ENCODE measurements around the gene LRRC37B.
"Not testable (repeated sequence)": the region's sequence is repeated elsewhere in the genome, so short reads cannot be mapped to it uniquely, and the experiment has no call there.

LRRC37B gene

DNA sequence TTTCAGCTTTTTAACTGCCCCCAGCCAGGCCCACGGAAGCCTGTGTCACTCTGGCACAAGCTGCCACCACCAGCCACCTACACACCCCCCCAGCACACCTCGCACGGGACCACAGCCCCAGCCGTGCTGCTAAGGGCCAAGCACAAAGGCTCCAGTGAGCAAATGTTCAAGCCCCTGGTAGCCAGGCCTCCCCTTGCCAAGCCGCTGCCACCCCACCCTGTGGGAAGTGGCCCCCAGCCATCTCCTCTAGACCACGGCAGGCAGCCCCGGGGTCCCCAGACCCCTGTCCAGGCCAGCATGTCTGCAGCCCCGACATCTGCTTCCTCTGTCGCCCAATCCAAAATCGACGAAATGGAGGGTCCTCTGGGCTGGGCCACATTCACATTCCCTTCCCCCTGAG is 35.1 kb downstream of the LRRC37B start:
- not testable (repeated sequence) for DNase-seq

DNA sequence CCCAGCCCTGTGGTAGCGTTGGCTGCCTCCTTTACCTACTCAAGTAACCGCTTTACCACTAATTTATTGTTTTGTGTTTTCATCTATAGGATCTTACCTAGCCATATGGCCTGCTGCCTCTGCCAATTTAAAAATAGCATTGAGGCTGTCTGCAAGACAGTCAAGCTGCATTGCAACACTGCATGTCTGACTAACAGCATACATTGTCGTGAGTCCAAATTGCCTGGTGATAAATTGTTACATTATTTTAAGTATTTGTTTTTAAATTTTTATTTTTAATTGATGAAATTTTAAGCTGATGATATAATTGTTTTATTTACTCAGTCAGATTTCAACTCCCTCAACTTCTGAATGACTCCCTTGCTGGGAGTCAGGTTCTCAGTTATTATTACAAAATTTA is 38.4 kb downstream of the LRRC37B start:
- not testable (repeated sequence) for DNase-seq

DNA sequence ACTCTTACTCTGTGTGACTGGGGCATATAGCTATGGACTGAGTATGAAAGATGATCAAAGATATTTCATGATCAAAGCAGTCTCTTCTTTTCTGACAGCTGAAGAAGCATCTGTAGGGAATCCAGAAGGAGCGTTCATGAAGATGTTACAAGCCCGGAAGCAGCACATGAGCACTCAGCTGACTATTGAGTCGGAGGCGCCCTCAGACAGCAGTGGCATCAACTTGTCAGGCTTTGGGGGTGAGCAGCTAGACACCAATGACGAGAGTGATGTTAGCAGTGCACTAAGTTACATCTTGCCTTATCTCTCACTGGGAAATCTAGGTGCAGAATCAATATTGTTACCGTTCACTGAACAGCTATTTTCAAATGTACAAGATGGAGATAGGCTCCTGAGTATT is 40.5 kb downstream of the LRRC37B start:
- DNase-seq, result not testable (repeated sequence)

DNA sequence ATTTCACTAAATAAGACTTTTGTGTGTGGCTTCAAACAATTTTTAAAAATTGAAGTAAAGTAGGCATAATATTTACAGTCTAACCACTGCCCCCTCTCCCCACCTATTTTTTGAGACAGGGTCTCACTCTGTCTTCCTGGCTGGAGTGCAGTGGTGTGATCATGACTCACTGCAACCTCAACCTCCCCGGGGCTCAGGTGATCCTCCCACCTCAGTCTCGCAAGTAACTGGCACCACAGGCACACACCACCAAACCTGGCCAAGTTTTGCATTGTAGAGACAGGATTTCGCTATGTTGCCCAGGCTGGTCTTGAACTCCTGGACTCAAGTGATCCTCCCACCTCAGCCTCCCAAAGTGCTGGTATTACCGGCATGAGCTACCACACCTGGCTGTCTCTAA is 47.8 kb downstream of the LRRC37B start:
- not testable (repeated sequence) for DNase-seq

DNA sequence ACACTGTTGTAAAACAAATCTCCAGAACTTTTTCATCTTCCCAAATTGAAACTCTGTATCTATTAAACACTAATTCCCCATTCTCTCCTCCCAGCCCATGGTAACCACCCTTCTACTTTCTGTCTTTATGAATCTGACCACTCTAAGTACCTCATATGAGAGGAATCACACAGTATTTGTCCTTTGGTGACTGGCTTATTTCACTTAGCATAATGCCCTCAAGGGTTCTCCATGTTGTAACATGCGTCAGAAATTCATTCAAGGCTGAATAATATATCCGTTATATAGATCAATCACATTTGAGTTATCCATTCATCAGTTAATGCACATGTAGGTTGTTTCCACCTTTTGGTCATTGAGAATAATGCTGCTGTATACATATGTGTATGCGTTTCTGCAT is 48.2 kb downstream of the LRRC37B start:
- not testable (repeated sequence) for DNase-seq

DNA sequence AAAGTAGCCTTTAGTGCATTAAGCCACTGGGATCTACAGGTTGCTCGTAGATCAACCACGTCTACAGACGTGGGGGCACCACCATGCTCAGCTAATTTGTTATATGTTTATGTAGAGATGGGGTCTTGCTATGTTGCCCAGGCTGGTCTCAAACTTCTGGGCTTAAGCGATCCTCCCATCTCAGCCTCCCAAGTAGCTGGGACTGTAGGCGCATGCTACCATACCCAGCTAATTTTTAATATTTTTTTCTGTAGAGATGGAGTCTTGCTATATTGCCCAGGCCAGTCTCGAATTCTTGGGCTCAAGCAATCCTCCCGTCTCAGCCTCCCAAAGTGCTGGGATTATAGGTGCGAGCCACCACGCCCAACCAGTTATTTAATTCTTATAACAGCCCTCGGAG is 49.3 kb downstream of the LRRC37B start:
- not testable (repeated sequence) for DNase-seq

DNA sequence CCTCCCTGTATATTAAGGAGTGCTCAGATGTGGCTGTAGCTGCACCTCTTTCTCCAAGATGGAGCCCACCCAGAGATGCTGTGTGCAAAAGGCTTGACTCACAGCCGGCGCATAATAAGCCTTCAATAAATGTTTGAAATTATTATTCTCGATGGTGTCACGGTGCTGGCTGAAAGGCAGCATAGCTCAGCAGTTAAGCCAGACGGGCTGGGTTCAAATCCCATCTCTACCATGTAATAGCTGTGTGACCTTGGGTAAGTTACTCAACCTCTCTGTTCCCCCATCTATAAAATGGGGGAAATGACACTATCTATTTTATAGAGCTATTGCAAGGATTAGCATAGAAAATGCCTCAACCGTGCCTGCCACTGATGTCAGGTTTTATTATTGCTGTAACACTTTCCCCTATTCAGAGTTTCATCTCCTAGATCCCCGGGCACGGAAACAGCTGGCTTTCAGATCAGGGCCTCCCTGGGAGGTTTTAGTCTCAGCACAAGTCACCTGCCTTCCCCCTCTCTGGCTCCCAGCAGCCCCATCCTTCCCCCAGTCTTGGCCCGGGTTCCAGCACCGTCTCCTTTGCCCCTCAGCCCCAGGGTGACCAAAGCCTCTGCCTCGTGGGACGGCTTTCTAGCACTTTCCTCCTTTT is 50.4 kb downstream of the LRRC37B start:
- not testable (repeated sequence) for DNase-seq

DNA sequence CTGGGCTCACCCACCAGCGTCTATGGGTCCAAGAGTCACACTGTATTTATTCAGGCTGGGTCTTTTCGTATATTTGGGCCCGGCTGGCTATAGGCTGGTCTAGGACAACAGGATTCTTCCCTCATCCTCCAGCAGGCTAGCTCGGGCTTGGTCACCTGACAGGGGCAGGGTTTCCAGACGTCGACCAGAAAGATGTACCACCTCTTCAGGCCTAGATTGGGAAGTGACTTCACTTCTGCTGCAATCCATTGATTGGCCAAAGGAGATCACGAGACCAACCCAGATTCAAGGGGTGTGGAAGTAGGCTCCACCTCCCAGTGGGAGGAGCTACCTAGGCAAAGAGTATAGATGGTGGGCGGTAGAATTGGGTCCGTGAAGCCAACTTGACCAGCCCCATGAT is 53.5 kb downstream of the LRRC37B start:
- not testable (repeated sequence) for DNase-seq

DNA sequence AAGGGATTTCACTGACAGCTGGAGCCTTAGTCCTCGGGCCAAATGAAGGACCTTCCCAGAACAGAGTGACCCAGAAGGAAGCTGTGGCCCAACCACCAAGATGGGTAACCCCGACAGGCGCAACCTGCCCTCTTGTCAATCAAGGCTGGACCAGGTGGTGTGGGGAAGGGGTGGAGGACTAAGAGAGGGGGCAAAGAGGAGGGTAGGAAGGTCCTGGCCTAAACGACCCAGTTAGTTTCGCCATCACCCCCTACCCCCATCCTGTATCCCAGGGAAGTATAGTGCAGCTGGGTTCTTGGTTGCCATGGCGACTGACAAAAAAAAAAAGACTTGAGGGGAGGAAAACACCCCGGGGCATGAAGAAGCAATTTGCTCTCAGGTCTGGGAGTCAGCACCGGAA is 54.7 kb downstream of the LRRC37B start:
- DNase-seq, result not testable (repeated sequence)

DNA sequence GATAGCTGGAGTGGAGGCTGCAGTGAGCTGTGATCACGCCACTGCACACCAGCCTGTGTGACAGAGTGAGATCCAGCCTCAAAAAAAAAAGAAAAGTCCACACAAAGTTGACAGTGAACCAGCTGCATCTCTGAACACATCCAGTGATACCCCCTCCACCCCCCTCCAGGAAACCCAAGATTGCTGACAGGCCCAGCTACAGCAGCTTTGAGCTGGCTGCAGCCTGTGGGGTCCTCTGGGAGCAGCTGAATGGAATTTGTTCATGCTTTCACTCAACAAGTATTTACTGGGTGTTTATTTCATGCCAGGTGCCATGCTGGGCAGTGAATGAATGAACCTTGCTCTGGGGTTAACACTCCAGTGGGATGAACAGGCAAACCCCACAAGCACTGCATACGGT is 56.9 kb downstream of the LRRC37B start:
- DNase-seq, result not testable (repeated sequence)

DNA sequence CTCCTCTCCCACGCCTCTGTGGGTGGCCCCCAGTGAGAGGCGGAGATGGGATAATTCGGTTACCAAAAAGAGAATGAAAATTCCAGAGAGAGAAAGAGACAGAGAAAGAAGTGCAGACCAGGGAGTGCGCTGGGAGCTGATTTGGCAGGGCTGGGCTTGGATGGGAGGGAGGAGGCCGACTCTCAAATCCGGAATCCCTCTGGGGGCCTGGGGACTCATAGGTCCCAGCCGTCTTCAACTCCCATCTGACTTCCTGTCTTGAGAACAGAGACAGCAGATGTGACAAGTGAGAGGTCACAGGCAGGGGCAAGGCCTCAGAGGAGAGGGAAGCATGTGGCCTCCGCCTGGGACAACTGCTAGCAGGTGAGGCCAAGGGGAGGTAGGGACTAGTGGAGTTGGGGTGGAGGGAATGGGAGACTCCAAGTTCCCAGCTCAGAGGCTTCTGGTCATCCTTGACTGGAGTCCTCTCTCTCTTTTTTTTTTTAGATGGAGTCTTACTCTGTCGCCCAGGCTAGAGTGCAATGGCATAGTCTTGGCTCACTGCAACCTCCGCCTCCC is 59.0 kb downstream of the LRRC37B start:
- DNase-seq, result not testable (repeated sequence)

DNA sequence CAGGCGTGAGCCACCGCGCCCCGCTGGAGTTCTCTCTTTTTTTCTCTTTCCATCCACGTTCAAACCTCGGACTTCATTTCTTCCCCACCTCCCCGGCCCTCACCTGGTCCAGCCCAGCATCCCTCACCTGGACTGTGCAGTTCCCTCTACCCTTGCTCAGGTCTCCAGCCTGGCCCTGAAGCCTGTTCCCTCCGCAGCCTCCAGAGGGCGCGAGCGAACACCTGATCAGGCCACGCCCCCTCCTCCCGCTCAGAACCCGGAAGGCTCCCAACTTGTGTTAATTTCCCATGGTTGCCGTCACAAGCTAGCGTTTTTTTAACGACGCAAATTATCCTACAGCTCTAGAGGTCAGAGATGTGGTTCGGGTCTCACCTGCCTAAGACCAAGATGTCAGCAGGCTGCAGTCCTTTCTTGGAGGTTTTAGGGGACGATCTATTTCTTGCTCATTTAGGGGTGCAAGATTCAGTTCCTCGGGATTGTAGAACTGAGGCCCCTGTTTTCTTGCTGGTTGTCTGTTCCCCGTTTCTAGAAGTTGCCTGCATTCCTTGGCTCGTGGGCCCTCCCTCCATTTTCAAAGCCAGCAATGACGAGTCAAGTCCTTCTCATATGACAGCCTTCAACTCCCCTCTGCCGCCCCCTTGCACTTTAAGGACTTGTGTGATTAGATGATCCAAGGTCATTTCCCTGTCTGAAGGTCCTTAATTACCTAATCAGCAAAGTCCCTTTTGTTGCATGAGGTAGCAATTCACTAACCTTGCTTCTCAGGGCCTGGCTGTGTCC is 59.9 kb downstream of the LRRC37B start:
- not testable (repeated sequence) for DNase-seq

DNA sequence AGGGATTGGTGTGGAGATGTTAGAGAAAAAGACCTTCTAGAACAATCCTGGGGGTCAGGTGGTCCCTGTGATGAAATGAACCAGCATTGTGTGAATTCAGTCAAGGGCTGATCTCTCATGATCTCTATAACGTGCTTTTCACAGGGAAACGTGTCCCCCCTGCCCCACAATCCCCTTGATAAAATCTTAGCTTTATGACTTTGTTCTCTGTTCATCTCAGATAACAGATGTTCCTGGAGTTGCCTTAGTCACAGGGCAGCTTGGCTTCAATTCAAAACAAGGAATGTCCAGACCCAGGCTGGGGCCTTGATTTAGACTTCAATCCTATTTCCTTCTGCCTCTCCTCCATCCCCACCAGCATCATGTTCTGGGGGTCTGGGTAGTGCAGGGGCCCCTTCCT is 61.9 kb downstream of the LRRC37B start:
- DNase-seq, result not testable (repeated sequence)

DNA sequence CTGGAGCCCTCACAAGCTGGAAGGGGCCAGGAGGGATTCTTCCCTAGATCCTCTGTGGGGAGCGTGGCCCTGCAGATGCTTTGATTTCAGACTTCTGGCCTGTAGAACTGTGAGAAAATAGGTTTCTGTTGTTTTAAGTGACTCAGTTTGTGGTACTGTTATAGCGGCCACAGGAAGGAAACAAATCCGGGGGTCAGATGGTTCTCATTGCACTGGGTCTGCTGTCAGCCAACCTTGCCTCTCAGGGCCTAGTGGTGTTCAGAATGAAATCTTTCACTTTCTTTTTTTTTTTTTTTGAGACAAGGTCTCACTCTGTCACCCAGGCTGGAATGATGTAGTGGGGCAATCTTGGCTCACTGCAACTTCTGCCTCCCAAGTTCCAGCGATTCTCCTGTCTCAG is 64.8 kb downstream of the LRRC37B start:
- DNase-seq, result not testable (repeated sequence)

DNA sequence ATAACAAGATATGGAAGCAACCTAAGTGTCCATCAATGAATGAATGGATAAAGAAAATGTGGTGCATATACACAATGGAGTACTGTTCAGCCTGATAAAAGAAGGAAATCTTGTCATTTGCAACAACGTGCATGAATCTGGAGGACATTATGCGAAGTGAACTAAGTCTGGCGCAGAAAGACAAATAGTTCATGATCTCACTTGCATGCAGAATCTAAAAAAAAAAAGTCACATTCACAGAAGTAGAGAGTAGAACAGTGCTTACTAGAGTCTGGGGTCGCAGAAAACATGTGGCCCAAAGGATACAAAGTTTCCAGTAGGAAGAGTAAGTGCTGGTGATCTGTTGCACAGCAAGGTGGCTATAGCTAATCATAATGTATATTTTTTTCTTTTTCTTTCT is 65.9 kb downstream of the LRRC37B start:
- DNase-seq, result not testable (repeated sequence)

DNA sequence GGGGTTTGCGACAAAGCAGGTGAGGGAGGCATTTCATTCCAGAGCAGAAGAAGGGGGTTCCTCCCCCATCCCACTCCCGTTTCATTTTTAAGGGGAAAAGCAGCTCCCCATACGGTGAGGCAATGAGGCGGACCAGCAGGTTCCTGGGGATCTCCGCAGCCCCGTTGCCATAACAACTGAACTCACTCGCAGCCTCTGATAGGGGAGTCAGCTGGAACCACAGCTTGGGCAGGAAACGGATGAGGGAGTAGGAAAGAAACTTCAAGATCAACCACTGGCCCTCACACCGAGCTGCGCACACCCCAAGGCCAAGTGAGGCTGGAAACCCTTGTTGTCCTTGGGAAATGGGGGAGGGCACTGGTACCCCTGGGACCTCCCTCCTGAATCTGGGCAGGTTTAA is 72.6 kb downstream of the LRRC37B start:
- DNase-seq, result peak in 2 of 3 experiments; percentile 44 to 74

DNA sequence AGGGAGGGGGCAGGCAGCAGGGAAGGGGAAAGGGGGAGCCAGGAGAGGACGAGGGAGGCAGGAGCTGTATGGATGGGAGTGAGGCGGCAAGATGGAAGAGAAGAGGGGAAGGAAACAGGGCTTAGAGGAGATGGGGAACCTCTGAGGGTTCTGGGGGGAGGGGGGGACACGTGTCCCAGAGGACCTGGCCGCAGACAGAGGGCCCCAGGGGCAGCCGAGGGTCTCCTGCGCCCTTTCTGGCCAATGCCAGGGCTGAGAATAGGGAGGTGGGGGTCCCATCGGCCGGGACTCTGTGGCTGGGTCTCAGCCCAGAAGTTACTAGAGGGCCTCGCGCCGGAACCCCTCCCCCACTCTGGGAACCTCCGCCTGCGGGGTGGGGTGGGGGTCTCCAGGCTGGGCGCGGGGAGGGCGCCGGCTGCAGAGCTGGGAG is 76.4 kb downstream of the LRRC37B start:
- peak in 2 of 3 experiments; percentile 53 to 57 for DNase-seq

DNA sequence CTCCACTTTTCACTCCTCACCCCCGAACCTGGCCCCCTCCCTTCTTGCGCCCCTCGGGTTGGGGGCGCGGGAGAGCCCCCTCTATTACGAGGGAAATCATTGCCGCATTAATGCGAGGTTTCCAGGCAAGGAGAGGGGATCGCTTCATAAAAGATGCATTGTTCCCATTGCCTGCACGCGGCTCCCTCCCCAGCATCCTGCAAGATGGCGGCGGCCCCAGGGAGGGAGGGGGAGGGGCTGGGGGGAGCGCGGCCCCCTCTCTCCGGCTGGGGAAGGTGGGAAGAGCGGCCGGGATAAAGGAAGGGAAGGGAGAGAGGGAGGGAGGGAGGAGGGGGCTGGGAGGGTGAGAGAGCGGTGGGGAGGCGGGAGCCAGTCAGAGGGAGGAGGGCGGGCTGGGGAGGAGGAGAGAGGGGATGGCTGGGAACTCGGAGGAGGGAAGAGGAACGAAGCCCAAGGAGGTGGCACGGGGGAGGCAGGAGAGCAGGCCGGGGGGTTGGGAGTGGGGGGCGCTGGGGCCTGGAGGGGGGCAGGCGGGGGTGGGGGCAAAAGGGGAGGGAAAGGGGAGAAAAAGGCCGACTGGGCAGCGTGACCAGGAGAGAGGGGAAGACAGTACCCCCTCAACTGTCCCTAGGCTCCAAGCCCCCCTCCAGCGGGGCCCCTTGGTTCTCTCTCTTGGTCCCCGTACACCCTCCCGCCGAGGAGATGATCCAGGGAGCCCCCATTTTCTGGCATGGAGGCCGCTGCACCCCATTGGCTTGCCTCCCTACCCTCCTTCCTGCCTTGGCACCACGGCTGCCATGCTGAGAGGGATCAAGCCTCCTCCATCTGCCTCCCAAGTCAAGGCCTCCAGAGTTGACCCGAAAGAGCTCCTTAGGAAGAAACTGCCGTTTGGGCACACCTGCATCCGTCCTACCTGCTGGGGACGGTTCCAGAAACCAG is 77.1 kb downstream of the LRRC37B start:
- DNase-seq, result peak in 2 of 3 experiments; percentile 81 to 90

DNA sequence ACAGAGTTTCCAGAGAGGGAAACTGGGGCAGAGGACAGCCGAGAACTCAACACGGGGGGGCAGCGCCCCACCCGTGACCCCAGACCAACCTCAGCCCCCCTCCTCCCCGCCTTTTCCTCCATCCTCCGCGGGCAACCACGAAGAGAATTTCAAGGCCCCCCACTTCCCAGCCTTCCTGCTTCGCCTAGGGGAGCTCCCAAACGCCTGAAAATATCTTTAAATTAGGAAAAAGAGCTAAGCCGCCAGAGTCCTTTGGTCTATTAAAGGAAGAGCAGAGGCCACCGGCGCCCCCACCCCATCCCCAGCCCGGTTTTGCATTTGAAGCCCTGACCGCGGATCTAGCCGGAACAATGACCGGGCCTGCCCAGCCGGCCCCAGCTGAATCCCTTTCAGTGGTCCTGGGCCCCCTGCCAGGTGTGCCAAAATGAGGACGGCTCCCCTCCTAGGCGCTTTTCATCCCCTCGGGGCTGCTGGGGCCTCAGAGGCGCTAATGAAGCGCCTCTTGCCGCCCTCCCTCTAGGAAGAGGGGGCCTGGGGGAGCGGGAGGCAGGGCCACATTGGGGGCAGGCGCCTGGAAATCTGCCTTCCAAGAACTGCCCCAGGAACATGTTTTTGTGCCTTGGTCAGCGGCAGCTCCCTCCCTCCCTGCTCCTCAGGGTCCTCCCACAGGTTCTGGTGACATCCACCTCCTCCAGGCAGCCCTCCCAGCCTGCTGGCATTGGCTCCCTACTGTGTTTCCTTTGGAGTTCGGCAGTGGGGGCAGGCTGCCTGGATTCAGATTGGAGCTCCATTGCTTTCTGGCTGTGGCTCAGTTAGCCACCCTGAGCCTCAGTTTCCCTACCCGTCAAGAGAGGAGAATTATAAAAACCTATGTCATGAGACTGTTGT is 78.0 kb downstream of the LRRC37B start:
- not testable (repeated sequence) for DNase-seq

DNA sequence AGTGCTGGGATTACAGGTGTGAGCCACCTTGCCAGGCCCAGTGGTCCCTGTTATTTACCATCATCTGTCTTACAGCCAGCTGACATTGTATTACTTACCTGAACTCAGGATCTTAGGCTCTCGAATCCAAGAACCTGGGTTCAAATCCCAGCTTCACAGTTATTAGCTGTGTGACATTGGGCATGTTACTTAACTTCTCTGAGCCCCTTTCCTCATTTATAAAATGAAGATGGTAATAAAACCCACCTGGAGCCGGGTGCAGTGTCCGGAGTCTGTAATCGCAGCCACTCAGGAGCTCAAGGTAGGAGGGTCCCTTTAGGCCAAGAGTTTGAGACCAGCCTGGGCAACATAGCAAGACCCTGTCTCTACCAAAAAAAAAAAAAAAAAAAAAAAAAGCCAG is 79.7 kb downstream of the LRRC37B start:
- DNase-seq, result not testable (repeated sequence)

DNA sequence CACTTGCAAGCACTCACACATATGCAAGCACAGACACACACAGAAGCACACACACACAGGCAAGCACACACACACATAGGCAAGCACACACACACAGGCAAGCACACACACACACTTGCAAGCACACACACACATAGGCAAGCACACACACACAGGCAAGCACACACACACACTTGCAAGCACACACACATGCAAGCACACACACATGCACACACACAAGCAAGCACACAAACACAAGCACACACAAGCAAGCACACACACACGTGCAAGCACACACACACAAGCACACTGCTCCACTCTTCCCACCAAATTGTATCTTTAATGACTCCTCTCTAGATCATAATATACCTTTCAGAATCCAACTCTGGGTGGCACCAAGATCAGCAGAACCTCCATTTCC is 84.9 kb downstream of the LRRC37B start:
- DNase-seq, result not testable (repeated sequence)

DNA sequence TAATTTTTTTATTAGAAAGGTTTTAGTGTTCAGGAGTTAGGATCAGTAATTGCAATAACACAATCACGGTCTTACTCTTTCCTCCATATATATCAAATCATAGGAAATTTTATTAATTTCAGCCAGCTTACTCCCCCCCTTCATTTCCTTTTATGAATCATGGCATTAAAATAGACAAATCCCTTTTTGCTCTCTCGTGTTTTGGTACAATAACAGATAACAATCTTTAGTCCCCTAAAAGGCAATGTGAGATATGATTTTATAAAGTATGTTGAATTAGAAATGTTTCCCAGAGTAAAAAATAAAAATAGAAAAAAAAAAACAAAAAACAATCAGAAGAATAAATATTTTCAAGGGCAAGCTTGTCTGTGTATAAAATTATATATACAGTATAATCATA is 92.5 kb downstream of the LRRC37B start:
- DNase-seq, result no peak

Data from NCI-H1417 (cell line).